Esophagus muscularis mucosa (tissue), 4 donors: Measurements from ENCODE around the gene SCLT1. TPM values are rescaled to one million over a fixed set of nuclear protein-coding genes. Genes with fewer than 3 reads are reported as not detected.

Source experiments
- DNase-seq: peaks from one replicate; pipeline ENCODE4 v3.0.0-alpha.2; 2017; ENCODE audit errors: extremely low spot score
- H3K27ac ChIP-seq, 4 donors: fragments of 200-600 bp; sonication (generic); replicated peaks in 1 of 4; 1 replicate in 3 of 4; 2 replicates in 1 of 4; pipeline ENCODE4 v1.5.1; 2016 to 2019; ENCODE audit warnings: mild to moderate bottlenecking in 1 of 4
- H3K27me3 ChIP-seq, 4 donors: fragments of 200-600 bp; sonication (generic); one replicate each; pipeline versions ENCODE4 v1.5.1 to v1.6.0; 2016 to 2019
- H3K36me3 ChIP-seq, 4 donors: fragments of 200-600 bp; sonication (generic); one replicate each; pipeline ENCODE4 v1.5.1; 2016 to 2019
- H3K4me1 ChIP-seq, 4 donors: fragments of 200-600 bp; sonication (generic); one replicate each; pipeline ENCODE4 v1.5.1; 2016 to 2019
- H3K4me3 ChIP-seq, 4 donors: fragments of 200-600 bp; sonication (generic); 1 replicate in 2 of 4; 2 replicates in 2 of 4; pipeline ENCODE4 v1.5.1; 2016 to 2019; ENCODE audit warnings: mild to moderate bottlenecking in 4 of 4, moderate library complexity in 1 of 4
- H3K9me3 ChIP-seq, 4 donors: fragments of 200-600 bp; sonication (generic); 1 replicate in 3 of 4; 2 replicates in 1 of 4; pipeline ENCODE4 v1.5.1; 2016 to 2019
- CTCF ChIP-seq, 3 experiments: fragments of 200-600 bp in 2 of 3; fragments of 450-650 bp in 1 of 3; sonication (generic) in 2 of 3; IDR thresholded peaks; one replicate each; pipeline ENCODE4 v1.5.1; 2017 to 2019; ENCODE audit warnings: antibody characterized with exemption in 3 of 3, mild to moderate bottlenecking in 2 of 3, moderate library complexity in 1 of 3
- EP300 ChIP-seq: sonication (generic); formaldehyde crosslinking; IDR thresholded peaks from one replicate; pipeline ENCODE4 v1.6.1; 2017; ENCODE audit warnings: antibody characterized with exemption
- POLR2A ChIP-seq: fragments of 450-650 bp; IDR thresholded peaks from one replicate; pipeline ENCODE4 v1.6.1; 2017; ENCODE audit warnings: antibody characterized with exemption, moderate library complexity, mild to moderate bottlenecking, low read depth
- POLR2AphosphoS5 ChIP-seq, 2 donors: sonication (generic); formaldehyde crosslinking; IDR thresholded peaks; one replicate each; pipeline ENCODE4 v1.6.1; 2017; ENCODE audit warnings: antibody characterized with exemption in 2 of 2
- WGBS: methylation state at CpG from one replicate; pipeline ENCODE4 v1.1.5; 2018; 5-methylcytosine and 5-hydroxymethylcytosine counted together
- intact Hi-C: fragments of 100-400 bp; cut with DNase I; formaldehyde crosslinking; loops from one replicate; pipeline ENCODE4 v1.15.1; 2023
- total RNA-seq, 4 donors: library from RNA; depleted of rRNA; stranded (reverse); fragments of >200 nt; gene quantifications; one replicate each; pipeline versions ENCODE4 v1.1.0 to v1.2.1, GENCODE V29; 2016

SCLT1 gene
- total RNA-seq, 4 donors from 2014 or later: 6.4 to 12.5 (median 9.7) TPM

GRCh38 chr4:128853741-128854140 lies 239.6 kb downstream of the SCLT1 start:
- TF ChIP-seq CTCF (IDR thresholded peaks at IDR 0.05) (no peak), POLR2AphosphoS5 (IDR thresholded peaks at IDR 0.05) (no peak), EP300 (no peak), POLR2A (no peak)
- no peak for DNase-seq
- no peak overlapping the region for H3K27ac ChIP-seq
- H3K36me3 ChIP-seq: peaks cover 79 to 100% (median 96%) of the 10 kb centered on the region in 4 donors
- intact Hi-C loops: no loop called here
- WGBS: 93% methylated on average over 5 of the region's 5 CpGs
- H3K4me3 ChIP-seq: no peak overlapping the region
- H3K9me3 ChIP-seq: no peaks in the 10 kb centered on the region
- no peaks in the 10 kb centered on the region for H3K27me3 ChIP-seq
- H3K4me1 ChIP-seq: peaks cover 3 to 4% (median 3%) of the 10 kb centered on the region in 4 donors

DNA sequence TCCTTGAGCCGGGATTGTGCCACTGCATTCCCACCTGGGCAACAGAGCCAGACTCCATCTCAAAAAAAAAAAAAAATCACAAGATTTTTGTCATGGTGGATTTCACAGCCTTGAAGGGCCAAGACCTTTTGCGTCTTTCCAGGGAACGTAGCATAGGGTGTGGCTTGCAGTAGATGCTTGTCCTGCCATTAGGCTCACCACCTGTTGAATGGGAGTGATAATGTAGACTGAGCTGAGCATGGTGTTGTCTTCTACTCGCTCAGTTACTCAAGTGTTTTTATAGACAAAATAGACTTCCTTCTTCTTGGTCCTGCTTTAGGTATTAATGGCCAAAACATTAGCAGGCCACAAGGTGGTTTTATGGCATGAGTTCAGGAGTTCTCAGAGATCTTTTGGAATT lies 243.1 kb downstream of the SCLT1 start:
- no peak for TF ChIP-seq POLR2A
- TF ChIP-seq POLR2AphosphoS5 (IDR thresholded peaks at IDR 0.05): no peak
- TF ChIP-seq EP300: no peak
- TF ChIP-seq CTCF (IDR thresholded peaks at IDR 0.05): no peak
- no peak overlapping the region for H3K27ac ChIP-seq
- 90% methylated on average over 4 of the region's 4 CpGs for WGBS
- H3K27me3 ChIP-seq: peaks cover 0 to 4% (median 0%) of the 10 kb centered on the region in 4 donors
- intact Hi-C loops: no loop called here
- H3K4me1 ChIP-seq: peaks cover 0 to 15% (median 6%) of the 10 kb centered on the region in 4 donors
- H3K4me3 ChIP-seq: no peak overlapping the region
- H3K36me3 ChIP-seq: peaks cover 75 to 100% (median 95%) of the 10 kb centered on the region in 4 donors
- no peak for DNase-seq
- H3K9me3 ChIP-seq: no peaks in the 10 kb centered on the region

DNA sequence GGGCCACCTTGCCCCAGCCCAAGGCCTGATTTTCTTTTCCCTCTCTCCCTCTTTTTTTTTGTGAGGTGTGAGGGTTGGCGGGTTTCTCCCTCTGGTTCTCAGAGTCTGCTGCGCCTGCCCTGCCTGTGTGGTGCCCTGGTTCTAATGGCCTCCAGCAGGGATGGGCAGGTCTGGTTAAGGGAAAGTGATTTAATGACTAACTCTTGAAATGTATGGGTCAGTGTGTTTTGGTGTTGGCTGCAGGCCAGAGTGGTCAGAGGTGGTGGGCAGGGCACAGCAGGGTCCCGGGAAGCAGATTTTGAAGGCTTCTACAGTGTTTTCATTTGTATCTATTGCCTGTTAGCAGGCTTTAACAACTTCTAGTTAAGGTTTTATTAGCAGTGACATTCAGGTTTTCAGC lies 244.9 kb downstream of the SCLT1 start:
- peaks cover 18 to 28% (median 23%) of the 10 kb centered on the region in 4 donors for H3K4me1 ChIP-seq
- H3K9me3 ChIP-seq: no peaks in the 10 kb centered on the region
- peaks cover 0 to 4% (median 0%) of the 10 kb centered on the region in 4 donors for H3K27me3 ChIP-seq
- intact Hi-C loops: no loop called here
- TF ChIP-seq POLR2AphosphoS5 (IDR thresholded peaks at IDR 0.05) (no peak), EP300 (no peak), CTCF (IDR thresholded peaks at IDR 0.05) (no peak), POLR2A (no peak)
- H3K27ac ChIP-seq: no peak overlapping the region
- WGBS: 94% methylated on average over 3 of the region's 3 CpGs
- H3K36me3 ChIP-seq: peaks cover 65 to 100% (median 92%) of the 10 kb centered on the region in 4 donors
- DNase-seq: no peak
- no peak overlapping the region for H3K4me3 ChIP-seq

GRCh38 chr4:128847082-128847724 lies 246.1 kb downstream of the SCLT1 start:
- 85% methylated on average over 6 of the region's 7 CpGs for WGBS
- no peak overlapping the region for H3K4me3 ChIP-seq
- no peaks in the 10 kb centered on the region for H3K9me3 ChIP-seq
- no peak for DNase-seq
- peaks cover 22 to 35% (median 26%) of the 10 kb centered on the region in 4 donors for H3K4me1 ChIP-seq
- H3K36me3 ChIP-seq: peaks cover 52 to 100% (median 85%) of the 10 kb centered on the region in 4 donors
- intact Hi-C loops: no loop called here
- H3K27me3 ChIP-seq: peaks cover 0 to 4% (median 0%) of the 10 kb centered on the region in 4 donors
- TF ChIP-seq POLR2AphosphoS5 (IDR thresholded peaks at IDR 0.05) (no peak), CTCF (IDR thresholded peaks at IDR 0.05) (no peak), EP300 (no peak), POLR2A (no peak)
- H3K27ac ChIP-seq: no peak overlapping the region
